Liver (tissue), 9 donors: ENCODE results near the gene C14orf180. TPM values are rescaled to one million over a fixed set of nuclear protein-coding genes. Genes with fewer than 3 reads are reported as not detected.
A peak's percentile ranks its signal among the peaks of the same experiment; 100 is the strongest.

ENCODE experiments used
- DNase-seq: peaks from one replicate; pipeline ENCODE4 v3.0.0-alpha.2; 2017; ENCODE audit warnings: low spot score
- H3K27ac ChIP-seq, 2 donors: one replicate each; pipeline ENCODE4 v1.7.0; 2013; ENCODE audit warnings: inconsistent platforms in 2 of 2, low read length in 2 of 2, control low read depth in 1 of 2, low read depth in 1 of 2, mild to moderate bottlenecking in 1 of 2
- H3K27me3 ChIP-seq, 4 donors: one replicate each; pipeline versions ENCODE4 v1.6.1 to v1.7.0; 2013; ENCODE audit warnings: low read length in 3 of 4, inconsistent platforms in 1 of 4, mild to moderate bottlenecking in 1 of 4, moderate library complexity in 1 of 4; ENCODE audit not compliant: control insufficient read depth in 4 of 4, insufficient read depth in 4 of 4
- H3K36me3 ChIP-seq, 4 donors: one replicate each; pipeline versions ENCODE4 v1.6.1 to v1.7.0; 2013; ENCODE audit warnings: low read length in 3 of 4, mild to moderate bottlenecking in 3 of 4, low read depth in 1 of 4, moderate library complexity in 1 of 4; ENCODE audit not compliant: control insufficient read depth in 4 of 4, insufficient read depth in 3 of 4
- H3K4me1 ChIP-seq, 4 donors: one replicate each; pipeline versions ENCODE4 v1.6.1 to v1.7.0; 2013; ENCODE audit warnings: low read length in 3 of 4, mild to moderate bottlenecking in 3 of 4, moderate library complexity in 1 of 4; ENCODE audit not compliant: control insufficient read depth in 4 of 4, insufficient read depth in 4 of 4
- H3K4me3 ChIP-seq, 3 donors: one replicate each; pipeline versions ENCODE4 v1.6.1 to v1.7.0; 2013; ENCODE audit warnings: low read length in 3 of 3, control low read depth in 1 of 3, low read depth in 1 of 3, mild to moderate bottlenecking in 1 of 3
- H3K9ac ChIP-seq, 2 donors: one replicate each; pipeline ENCODE4 v1.7.0; 2013; ENCODE audit warnings: low read length in 2 of 2, mild to moderate bottlenecking in 2 of 2, moderate library complexity in 2 of 2, control low read depth in 1 of 2, low read depth in 1 of 2
- H3K9me3 ChIP-seq, 4 donors: one replicate each; pipeline versions ENCODE4 v1.6.1 to v1.7.0; 2013; ENCODE audit warnings: low read length in 3 of 4; ENCODE audit not compliant: control insufficient read depth in 4 of 4
- ATF3 ChIP-seq: IDR thresholded peaks from 2 replicates; pipeline ENCODE4 v1.6.1; 2016; ENCODE audit warnings: antibody characterized with exemption
- FOXA1 ChIP-seq: IDR thresholded peaks from 2 replicates; pipeline ENCODE4 v1.6.1; 2016; ENCODE audit warnings: antibody characterized with exemption
- FOXA2 ChIP-seq: IDR thresholded peaks from 2 replicates; pipeline ENCODE4 v1.6.1; 2016; ENCODE audit warnings: antibody characterized with exemption
- GABPA ChIP-seq, 2 donors: IDR thresholded peaks in 1 of 2; conservative IDR thresholded peaks in 1 of 2; 2 replicates each; pipeline ENCODE4 v1.6.1; 2016; ENCODE audit warnings: antibody characterized with exemption in 2 of 2, mild to moderate bottlenecking in 1 of 2, moderate library complexity in 1 of 2
- HNF4A ChIP-seq, 2 donors: conservative IDR thresholded peaks; 2 replicates each; pipeline ENCODE4 v1.6.1; 2016; ENCODE audit warnings: antibody characterized with exemption in 2 of 2, mild to moderate bottlenecking in 2 of 2
- HNF4G ChIP-seq: IDR thresholded peaks from 2 replicates; pipeline ENCODE4 v1.6.1; 2016; ENCODE audit warnings: antibody characterized with exemption
- JUND ChIP-seq, 2 donors: IDR thresholded peaks; 2 replicates each; pipeline ENCODE4 v1.6.1; 2016; ENCODE audit warnings: antibody characterized with exemption in 2 of 2
- MAX ChIP-seq: IDR thresholded peaks from 2 replicates; pipeline ENCODE4 v1.6.1; 2016; ENCODE audit warnings: antibody characterized with exemption
- NR2F2 ChIP-seq: IDR thresholded peaks from 2 replicates; pipeline ENCODE4 v1.6.1; 2016; ENCODE audit warnings: antibody characterized with exemption
- RAD21 ChIP-seq, 2 donors: IDR thresholded peaks; 2 replicates each; pipeline ENCODE4 v1.6.1; 2016; ENCODE audit warnings: antibody characterized with exemption in 2 of 2, mild to moderate bottlenecking in 2 of 2
- REST ChIP-seq: IDR thresholded peaks from 2 replicates; pipeline ENCODE4 v1.6.1; 2016; ENCODE audit warnings: antibody characterized with exemption, mild to moderate bottlenecking
- RXRA ChIP-seq, 2 donors: IDR thresholded peaks; 2 replicates each; pipeline ENCODE4 v1.6.1; 2017 to 2018; ENCODE audit warnings: antibody characterized with exemption in 2 of 2, mild to moderate bottlenecking in 1 of 2
- SP1 ChIP-seq: IDR thresholded peaks from 2 replicates; pipeline ENCODE4 v1.6.1; 2018; ENCODE audit warnings: antibody characterized with exemption, mild to moderate bottlenecking
- YY1 ChIP-seq: IDR thresholded peaks from 2 replicates; pipeline ENCODE4 v1.6.1; 2016; ENCODE audit warnings: antibody characterized with exemption, mild to moderate bottlenecking
- ZBTB33 ChIP-seq: IDR thresholded peaks from 2 replicates; pipeline ENCODE4 v1.6.1; 2016; ENCODE audit warnings: antibody characterized with exemption
- WGBS: extraction: QIAGEN DNeasy Blood & Tissue Kit; methylation state at CpG from one replicate; pipeline ENCODE4 v1.1.7; 2013; 5-methylcytosine and 5-hydroxymethylcytosine counted together
- polyA plus RNA-seq, 2 donors: library from polyadenylated mRNA; stranded (reverse) in 1 of 2; unstranded in 1 of 2; fragments of 200-250 nt in 1 of 2; fragments of >200 nt in 1 of 2; fragmentation: Nextera tagmentation in 1 of 2; extraction: Ambion mirVana in 1 of 2; gene quantifications; one replicate each; pipeline versions ENCODE4 v1.2.1 to v1.2.3, GENCODE V29; 2013 to 2015
- total RNA-seq, 2 donors: library from RNA; depleted of rRNA; stranded (reverse); fragments of >200 nt; gene quantifications; one replicate each; pipeline ENCODE4 v1.2.3, GENCODE V29; 2014
- donor health status: healthy.
- donor health status: healthy.
- donor health status: healthy.
- donor health status: healthy.
- donor health status: healthy.

C14orf180 gene
- total and polyA plus RNA-seq, 4 donors, result 0.09 to 4.0 (median 2.9) TPM

- H3K27ac ChIP-seq, result no peak overlapping the region
- H3K9me3 ChIP-seq, result peaks cover 0 to 5% (median under 1%) of the 10 kb centered on the region in 4 donors
- no peaks in the 10 kb centered on the region for H3K36me3 ChIP-seq
- no peak for DNase-seq
- no peak overlapping the region for H3K4me3 ChIP-seq
- H3K9ac ChIP-seq, result no peak overlapping the region
- WGBS, result 60% methylated on average over 19 of the region's 19 CpGs
- TF ChIP-seq NR2F2 (no peak), HNF4A (conservative IDR thresholded peaks at IDR 0.05) (no peak), SP1 (no peak), RXRA (IDR thresholded peaks at IDR 0.05) (peak in 1 of 2 donors; percentile 23)
- H3K4me1 ChIP-seq, result no peaks in the 10 kb centered on the region
- peaks cover 0 to 6% (median 0%) of the 10 kb centered on the region in 4 donors for H3K27me3 ChIP-seq
These were observed 48.0 kb upstream of the C14orf180 start for GRCh38 chr14:104531421-104532190.

- 91% methylated on average over 3 of the region's 3 CpGs for WGBS
- Histone ChIP-seq H3K4me3 (no peak overlapping the region), H3K36me3 (no peaks in the 10 kb centered on the region), H3K27ac (no peak overlapping the region), H3K9me3 (peaks cover 0 to 5% (median under 1%) of the 10 kb centered on the region in 4 donors), H3K4me1 (no peaks in the 10 kb centered on the region), H3K27me3 (peaks cover 0 to 6% (median 0%) of the 10 kb centered on the region in 4 donors), H3K9ac (no peak overlapping the region)
- TF ChIP-seq FOXA1, result no peak
- no peak for TF ChIP-seq ATF3
- TF ChIP-seq GABPA (IDR thresholded peaks at IDR 0.05 in 1 of 2, conservative IDR thresholded peaks at IDR 0.05 in 1 of 2), result no peak
- TF ChIP-seq JUND (IDR thresholded peaks at IDR 0.05), result no peak
- TF ChIP-seq NR2F2, result no peak
- no peak for TF ChIP-seq RXRA (IDR thresholded peaks at IDR 0.05)
- TF ChIP-seq HNF4G, result no peak
- DNase-seq, result no peak
These were observed 47.4 kb upstream of the C14orf180 start for GRCh38 chr14:104532191-104532555.

- peaks cover 0 to 3% (median under 1%) of the 10 kb centered on the region in 4 donors for H3K9me3 ChIP-seq
- no peak overlapping the region for H3K27ac ChIP-seq
- no peak overlapping the region for H3K9ac ChIP-seq
- WGBS, result 55% methylated on average over 3 of the region's 3 CpGs
- TF ChIP-seq YY1, result no peak
- TF ChIP-seq HNF4G, result no peak
- no peak for TF ChIP-seq MAX
- TF ChIP-seq RAD21 (IDR thresholded peaks at IDR 0.05), result no peak
- no peak for TF ChIP-seq ATF3
- TF ChIP-seq FOXA2, result no peak
- no peak for TF ChIP-seq NR2F2
- no peak for TF ChIP-seq ZBTB33
- TF ChIP-seq GABPA (IDR thresholded peaks at IDR 0.05 in 1 of 2, conservative IDR thresholded peaks at IDR 0.05 in 1 of 2), result no peak
- no peak for TF ChIP-seq REST
- TF ChIP-seq JUND (IDR thresholded peaks at IDR 0.05), result no peak
- TF ChIP-seq SP1, result no peak
- DNase-seq, result no peak
- no peaks in the 10 kb centered on the region for H3K36me3 ChIP-seq
- H3K27me3 ChIP-seq, result peaks cover 0 to 6% (median 0%) of the 10 kb centered on the region in 4 donors
- H3K4me1 ChIP-seq, result no peaks in the 10 kb centered on the region
- no peak overlapping the region for H3K4me3 ChIP-seq
These were observed 45.5 kb upstream of the C14orf180 start for GRCh38 chr14:104534036-104534435.
